Keratinocyte (primary cell): ENCODE results near the gene MTM1. TPM values are rescaled to one million over a fixed set of nuclear protein-coding genes. Genes with fewer than 3 reads are reported as not detected.

Experiments used
- DNase-seq: peaks from one replicate; pipeline ENCODE4 v3.0.0-alpha.2; 2011; ENCODE audit warnings: low read depth, missing footprints, low spot score
- FAIRE-seq: peaks from 2 replicates; lab custom pipeline; 2011; peaks lifted over from hg19 to GRCh38; lab: Jason Lieb, UNC
- H2AFZ ChIP-seq: 2 replicates; pipeline ENCODE4 v1.6.0; 2012; ENCODE audit warnings: low read length, control low read depth, inconsistent platforms; ENCODE audit not compliant: control insufficient read depth
- H3K27ac ChIP-seq: 2 replicates; pipeline ENCODE4 v1.5.1; 2011; ENCODE audit warnings: low read length; ENCODE audit not compliant: control insufficient read depth, insufficient read depth
- H3K27me3 ChIP-seq: 3 replicates; pipeline ENCODE4 v1.6.0; 2011; ENCODE audit warnings: low read length; ENCODE audit not compliant: control insufficient read depth, insufficient read depth; ENCODE audit errors: extremely low read depth
- H3K36me3 ChIP-seq, 2 experiments: 2 replicates in 1 of 2; 3 replicates in 1 of 2; pipeline ENCODE4 v1.5.1; 2011; ENCODE audit warnings: low read length in 2 of 2, mild to moderate bottlenecking in 1 of 2; ENCODE audit not compliant: control insufficient read depth in 2 of 2, insufficient read depth in 2 of 2; ENCODE audit errors: extremely low read depth in 1 of 2
- H3K4me1 ChIP-seq: 3 replicates; pipeline ENCODE4 v1.5.1; 2011; ENCODE audit warnings: low read length; ENCODE audit not compliant: control insufficient read depth, insufficient read depth; ENCODE audit errors: extremely low read depth
- H3K4me2 ChIP-seq: 3 replicates; pipeline ENCODE4 v1.6.0; 2011; ENCODE audit warnings: low read depth, low read length; ENCODE audit not compliant: control insufficient read depth, insufficient read depth; ENCODE audit errors: extremely low read depth
- H3K4me3 ChIP-seq, 3 experiments: fragments of 200-600 bp in 1 of 3; sonication (generic) in 1 of 3; 2 replicates in 2 of 3; 3 replicates in 1 of 3; pipeline ENCODE4 v1.5.1; 2011 to 2016; ENCODE audit warnings: low read length in 3 of 3, mild to moderate bottlenecking in 3 of 3, control low read depth in 2 of 3, inconsistent platforms in 1 of 3, low read depth in 1 of 3, mixed read lengths in 1 of 3, mixed run types in 1 of 3, moderate library complexity in 1 of 3; ENCODE audit not compliant: control insufficient read depth in 2 of 3, insufficient read depth in 2 of 3; ENCODE audit errors: extremely low read depth in 1 of 3
- H3K79me2 ChIP-seq: 2 replicates; pipeline ENCODE4 v1.6.0; 2012; ENCODE audit warnings: low read length; ENCODE audit not compliant: control insufficient read depth, insufficient read depth
- H3K9ac ChIP-seq: 3 replicates; pipeline ENCODE4 v1.6.0; 2011; ENCODE audit warnings: low read length; ENCODE audit not compliant: control insufficient read depth, insufficient read depth; ENCODE audit errors: extremely low read depth
- H3K9me1 ChIP-seq: 3 replicates; pipeline ENCODE4 v1.6.0; 2011; ENCODE audit warnings: low read length; ENCODE audit not compliant: control insufficient read depth, insufficient read depth; ENCODE audit errors: extremely low read depth
- H3K9me3 ChIP-seq: 2 replicates; pipeline ENCODE4 v1.5.1; 2012; ENCODE audit warnings: low read depth, low read length; ENCODE audit not compliant: control insufficient read depth
- H4K20me1 ChIP-seq: 3 replicates; pipeline ENCODE4 v1.6.0; 2011; ENCODE audit warnings: low read length; ENCODE audit not compliant: control insufficient read depth, insufficient read depth; ENCODE audit errors: extremely low read depth
- CTCF ChIP-seq, 3 experiments: IDR thresholded peaks in 1 of 3; conservative IDR thresholded peaks in 1 of 3; optimal IDR thresholded peaks in 1 of 3; 2 replicates in 2 of 3; 3 replicates in 1 of 3; pipeline versions ENCODE3 to v1.5.1; 2011; ENCODE audit warnings: low read length in 3 of 3, mild to moderate bottlenecking in 3 of 3, moderate library complexity in 2 of 3, control low read depth in 1 of 3, inconsistent platforms in 1 of 3; ENCODE audit not compliant: insufficient read depth in 2 of 3; ENCODE audit errors: extremely low read depth in 1 of 3
- EZH2 ChIP-seq: IDR thresholded peaks from one replicate; pipeline ENCODE4 v1.6.1; 2012; ENCODE audit warnings: inconsistent platforms, mild to moderate bottlenecking, low read length, moderate library complexity
- dilution Hi-C: fragments of 300-500 bp; cut with MboI; formaldehyde crosslinking; loops from one replicate; pipeline ENCODE4 v1.7.0; 2020; ENCODE audit warnings: low sequenced_read_pairs; ENCODE audit not compliant: extremely low pct_ligation_motif_present
- polyA plus RNA-seq, 5 experiments: library from polyadenylated mRNA; depleted of rRNA in 3 of 5; stranded (reverse) in 3 of 5; stranded (forward) in 1 of 5; unstranded in 1 of 5; fragments of >200 nt; gene quantifications; 1 replicate in 1 of 5; 2 replicates in 3 of 5; 3 replicates in 1 of 5; pipeline versions ENCODE4 v1.2.1 to v1.2.3, GENCODE V29; 2011 to 2012; ENCODE audit warnings: missing spikeins in 2 of 5, low read depth in 1 of 5, low replicate concordance in 1 of 5

MTM1 gene
- polyA plus RNA-seq, 1 donor (not counting 4 experiments of a cell fraction or from before 2014, with no cell fraction given): 13.9 TPM

GRCh38 chrX:150643958-150644357 is 75.5 kb downstream of the MTM1 start:
- H3K4me3 ChIP-seq: no peak overlapping the region
- dilution Hi-C loops: no loop called here
- H3K9me3 ChIP-seq: no peaks in the 10 kb centered on the region
- H3K4me1 ChIP-seq: peaks cover 19% of the 10 kb centered on the region
- H3K36me3 ChIP-seq: peaks cover 0 to 5% of the 10 kb centered on the region in 2 experiments
- TF ChIP-seq EZH2: no peak
- no peak for TF ChIP-seq CTCF (optimal IDR thresholded peaks at IDR 0.05 in 1 of 3, IDR thresholded peaks at IDR 0.05 in 1 of 3, conservative IDR thresholded peaks at IDR 0.05 in 1 of 3; ENCODE audit: extremely low read depth in 1 of 3, insufficient read depth in 2 of 3, low read length in 3 of 3)
- no peak overlapping the region for H3K4me2 ChIP-seq
- no peak for DNase-seq
- no peaks in the 10 kb centered on the region for H3K27me3 ChIP-seq
- FAIRE-seq: no peak
- no peak overlapping the region for H3K27ac ChIP-seq
- H3K9me1 ChIP-seq: no peaks in the 10 kb centered on the region
- no peaks in the 10 kb centered on the region for H3K79me2 ChIP-seq
- no peak overlapping the region for H2AFZ ChIP-seq
- H4K20me1 ChIP-seq: no peaks in the 10 kb centered on the region
- no peak overlapping the region for H3K9ac ChIP-seq

GRCh38 chrX:150644422-150644821 is 76.0 kb downstream of the MTM1 start:
- H2AFZ ChIP-seq: no peak overlapping the region
- peaks cover 23% of the 10 kb centered on the region for H3K4me1 ChIP-seq
- peaks cover 0 to 5% of the 10 kb centered on the region in 2 experiments for H3K36me3 ChIP-seq
- H3K4me3 ChIP-seq: no peak overlapping the region
- H3K79me2 ChIP-seq: no peaks in the 10 kb centered on the region
- no peak overlapping the region for H3K9ac ChIP-seq
- H4K20me1 ChIP-seq: no peaks in the 10 kb centered on the region
- TF ChIP-seq EZH2 (no peak), CTCF (optimal IDR thresholded peaks at IDR 0.05 in 1 of 3, IDR thresholded peaks at IDR 0.05 in 1 of 3, conservative IDR thresholded peaks at IDR 0.05 in 1 of 3; ENCODE audit: extremely low read depth in 1 of 3, insufficient read depth in 2 of 3, low read length in 3 of 3) (no peak)
- H3K9me1 ChIP-seq: no peaks in the 10 kb centered on the region
- FAIRE-seq (no peak), DNase-seq (no peak)
- H3K27me3 ChIP-seq: no peaks in the 10 kb centered on the region
- dilution Hi-C loops: no loop called here
- H3K4me2 ChIP-seq: no peak overlapping the region
- no peak overlapping the region for H3K27ac ChIP-seq
- H3K9me3 ChIP-seq: no peaks in the 10 kb centered on the region
